NCI-H1417 treated with DMSO at 0.1 percent for 48 hours (cell line): ENCODE data around the gene EHD1.

Experiments used
- DNase-seq: peaks from one replicate; lab custom pipeline; 2025; lab: John Stamatoyannopoulos, UW

Gene EHD1

DNA sequence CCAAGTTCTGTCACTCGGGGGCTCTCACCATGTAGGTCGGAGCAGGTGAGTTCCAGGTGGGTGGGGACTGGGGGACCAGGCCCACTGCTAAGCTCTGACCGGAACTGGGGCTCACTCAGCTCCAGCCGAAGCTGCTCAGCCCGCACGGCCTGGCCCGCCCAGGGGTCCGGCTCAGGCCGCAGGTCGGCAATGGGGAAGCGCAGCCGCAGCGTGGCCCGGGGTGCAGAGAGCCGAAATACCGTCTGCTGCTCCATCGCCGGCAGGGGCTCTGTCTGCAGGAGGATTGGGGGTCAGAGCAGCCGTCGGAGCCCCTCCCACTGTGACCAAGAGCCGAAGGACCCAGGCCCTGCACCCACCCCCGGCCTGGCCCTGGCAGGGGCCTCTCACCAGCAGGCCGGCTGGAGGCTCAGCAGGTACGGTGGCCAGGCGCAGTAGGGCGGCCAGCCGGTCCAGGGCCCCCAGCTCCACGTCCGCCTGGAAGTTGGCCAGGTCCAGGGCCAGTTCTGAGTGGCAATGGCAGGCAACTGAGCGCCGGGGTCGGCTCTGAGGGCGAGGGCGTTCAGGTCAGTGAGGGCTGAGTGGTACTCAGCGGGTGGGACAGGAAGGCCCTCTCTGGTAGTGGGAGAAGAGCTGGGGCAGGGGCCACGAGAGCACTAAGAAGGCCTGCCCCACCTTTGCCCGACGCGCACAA lies 31.4 kb upstream of the EHD1 start:
- DNase-seq, result no peak

DNA sequence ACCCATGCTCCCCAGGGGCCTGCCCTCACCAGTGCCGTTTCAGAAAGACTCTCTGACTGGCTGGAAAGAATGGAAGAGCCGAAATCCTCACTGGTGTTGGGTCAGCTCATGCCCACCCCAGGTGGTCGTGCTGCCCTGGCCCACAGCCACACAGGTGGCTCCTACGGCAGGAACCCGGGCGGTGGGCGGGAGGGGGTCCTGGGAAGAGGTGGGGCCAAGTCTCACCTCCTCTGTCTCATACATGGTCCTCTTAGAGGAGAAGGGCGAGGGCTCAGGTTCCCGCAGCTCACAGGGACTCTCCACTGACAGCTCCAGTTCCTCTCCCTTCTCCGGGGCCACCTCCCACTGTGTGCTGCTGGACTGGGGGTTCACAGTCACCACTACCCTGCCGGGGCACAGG lies 30.3 kb upstream of the EHD1 start:
- DNase-seq, result no peak

DNA sequence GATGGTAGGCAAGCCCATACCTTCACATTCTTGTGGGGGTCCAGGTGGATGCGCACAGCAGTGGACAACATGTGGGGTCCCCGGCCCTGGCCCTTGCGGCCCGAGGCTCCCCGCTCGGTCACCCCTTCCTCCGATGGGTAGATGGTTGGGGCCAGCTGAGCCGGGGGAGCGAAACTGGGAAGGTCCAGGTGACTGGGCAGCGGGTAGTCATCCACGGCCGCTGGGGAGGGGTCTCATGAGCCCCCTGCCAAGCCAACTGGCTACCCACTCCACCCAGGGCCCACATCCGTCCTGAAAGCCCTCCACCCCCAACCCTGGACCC lies 27.9 kb upstream of the EHD1 start:
- DNase-seq, result no peak

DNA sequence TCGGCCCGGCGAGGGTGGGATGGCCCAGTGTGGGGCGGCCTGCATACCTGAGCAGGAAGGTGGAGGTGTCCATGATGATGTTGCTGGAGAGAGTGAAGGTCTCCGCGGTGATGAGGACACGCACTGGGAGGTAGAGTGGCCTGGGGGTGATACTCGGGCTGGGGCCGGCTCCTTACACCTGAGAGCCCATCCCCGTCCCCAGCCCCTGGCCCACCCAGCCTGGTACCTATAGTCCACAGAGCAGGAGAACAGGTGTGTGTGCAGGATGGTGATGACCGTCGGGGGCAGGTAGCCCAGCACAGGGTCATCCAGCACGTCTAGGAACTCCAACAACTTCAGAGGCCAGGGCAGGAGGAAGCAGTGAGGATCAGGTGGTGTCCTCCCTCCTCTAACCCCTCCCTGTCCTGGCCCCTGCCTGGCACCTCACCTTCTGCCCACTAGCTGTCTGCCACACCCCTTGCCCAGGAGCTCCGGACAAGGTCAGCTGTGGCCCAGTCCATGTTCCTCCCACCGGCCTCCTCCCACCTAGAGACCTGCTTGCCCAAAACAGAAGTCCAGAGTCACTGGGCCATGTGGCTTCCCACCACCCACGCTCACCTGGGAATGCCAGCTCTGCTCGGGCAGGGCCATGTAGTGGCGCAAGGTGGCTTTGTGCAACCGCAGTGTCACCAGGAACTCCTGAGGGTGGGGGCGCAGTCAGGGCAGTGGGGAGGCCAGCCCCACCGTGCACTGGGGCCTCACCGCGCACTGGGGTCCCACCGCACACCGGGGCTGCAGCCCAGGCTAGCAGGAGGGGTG lies 27.3 kb upstream of the EHD1 start:
- DNase-seq, result no peak

GRCh38 chr11:64903291-64903833 lies 24.9 kb upstream of the EHD1 start:
- no peak for DNase-seq

DNA sequence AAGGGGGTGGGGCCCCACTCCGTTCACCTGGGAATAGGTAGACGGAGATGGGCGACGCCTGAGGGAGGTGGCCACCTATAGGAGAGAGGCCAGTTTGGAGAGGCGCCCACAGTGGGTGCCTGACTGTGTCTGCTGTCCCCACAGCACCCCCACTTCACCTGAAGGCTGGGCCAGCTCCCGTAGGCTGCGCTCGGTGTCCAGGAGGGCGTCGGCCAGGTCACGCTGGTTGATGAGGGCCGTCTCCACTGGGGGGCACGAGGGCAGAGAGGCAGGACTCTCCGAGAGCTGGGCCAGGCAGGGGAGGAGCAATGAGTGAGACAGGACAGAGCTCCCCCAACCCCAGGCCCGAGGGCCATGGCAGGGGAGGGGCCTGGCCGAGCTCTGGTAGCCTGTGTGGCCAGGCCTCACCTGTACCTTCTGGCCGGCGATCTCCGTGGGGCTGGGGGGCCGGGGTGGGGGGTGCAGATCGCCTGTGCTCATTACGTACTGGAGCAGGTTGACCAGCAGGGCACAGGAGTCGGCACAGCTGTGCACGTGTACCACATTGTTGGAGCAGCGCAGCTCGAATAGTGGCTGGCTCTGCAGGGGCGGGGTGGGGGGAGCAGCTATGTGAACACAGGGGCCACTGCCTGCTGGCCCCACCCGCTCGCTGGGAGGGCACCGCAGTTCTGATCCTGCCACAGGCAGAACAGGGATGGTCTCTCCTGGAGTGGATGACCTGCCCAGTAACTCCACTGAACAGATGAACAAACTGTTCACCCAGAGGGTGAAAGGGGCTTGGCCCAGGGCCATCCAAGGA lies 23.9 kb upstream of the EHD1 start:
- no peak for DNase-seq

DNA sequence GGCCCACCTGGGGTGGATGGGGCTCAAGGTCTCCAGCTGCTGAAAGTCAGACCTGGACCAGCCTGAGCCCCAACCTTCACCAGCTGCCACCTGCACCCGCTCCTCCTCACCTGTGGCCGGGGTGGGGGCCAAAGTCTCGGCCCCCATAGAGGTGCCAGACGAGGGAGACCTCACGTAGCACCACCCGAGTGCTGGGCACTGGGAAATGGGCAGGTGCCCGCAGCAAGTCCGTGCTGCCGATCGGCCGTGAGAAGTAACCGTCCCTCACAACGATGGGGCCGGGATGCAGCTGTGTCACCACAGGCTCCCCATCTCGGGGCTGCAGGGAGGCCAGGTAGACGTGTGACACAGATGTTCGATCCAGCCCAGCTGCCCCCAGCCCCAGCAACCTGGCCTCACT lies 22.4 kb upstream of the EHD1 start:
- DNase-seq, result no peak

GRCh38 chr11:64900263-64900678 lies 21.9 kb upstream of the EHD1 start:
- DNase-seq, result no peak

DNA sequence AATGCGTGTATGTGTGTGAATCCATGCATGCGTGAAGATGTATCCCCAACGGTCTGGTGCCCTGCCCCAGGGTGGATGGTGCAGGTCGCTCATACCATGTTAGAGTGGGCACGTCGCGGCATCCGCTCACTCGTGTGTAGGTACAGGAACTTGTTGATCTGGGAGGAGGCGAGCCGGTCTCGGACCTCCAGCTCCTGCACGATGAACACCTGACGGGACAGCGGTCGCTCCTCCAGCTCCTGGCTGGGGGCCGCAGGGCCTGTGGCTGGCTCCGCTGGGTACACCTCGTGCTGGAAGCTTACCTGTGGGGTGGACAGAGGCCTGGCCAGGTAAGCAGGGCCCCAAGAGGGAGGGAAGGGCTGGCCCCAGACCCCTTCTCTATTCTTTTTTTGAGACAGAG lies 20.1 kb upstream of the EHD1 start:
- DNase-seq, result no peak

DNA sequence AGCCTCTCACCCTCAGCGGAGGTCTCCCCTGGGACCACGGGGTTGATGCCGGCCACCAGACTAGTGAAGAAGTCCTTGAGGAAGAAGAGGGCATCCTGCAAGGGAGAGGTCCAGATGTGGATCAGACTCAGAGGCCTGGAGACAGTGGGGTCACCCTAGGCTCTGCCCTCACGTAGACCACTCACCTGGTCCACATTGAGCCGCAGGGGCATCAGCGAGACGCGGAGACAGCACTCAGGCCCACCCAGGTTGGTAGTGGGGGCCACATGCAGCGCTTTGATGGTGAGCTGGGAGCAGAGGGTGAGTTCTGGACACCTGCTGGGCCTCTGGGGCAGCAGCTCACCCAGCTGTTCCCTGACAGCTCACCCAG lies 19.6 kb upstream of the EHD1 start:
- no peak for DNase-seq

GRCh38 chr11:64897381-64898075 lies 19.1 kb upstream of the EHD1 start:
- no peak for DNase-seq

- DNase-seq, result no peak
Observed at GRCh38 chr11:64896448-64897022, 18.1 kb upstream of the EHD1 start.

DNA sequence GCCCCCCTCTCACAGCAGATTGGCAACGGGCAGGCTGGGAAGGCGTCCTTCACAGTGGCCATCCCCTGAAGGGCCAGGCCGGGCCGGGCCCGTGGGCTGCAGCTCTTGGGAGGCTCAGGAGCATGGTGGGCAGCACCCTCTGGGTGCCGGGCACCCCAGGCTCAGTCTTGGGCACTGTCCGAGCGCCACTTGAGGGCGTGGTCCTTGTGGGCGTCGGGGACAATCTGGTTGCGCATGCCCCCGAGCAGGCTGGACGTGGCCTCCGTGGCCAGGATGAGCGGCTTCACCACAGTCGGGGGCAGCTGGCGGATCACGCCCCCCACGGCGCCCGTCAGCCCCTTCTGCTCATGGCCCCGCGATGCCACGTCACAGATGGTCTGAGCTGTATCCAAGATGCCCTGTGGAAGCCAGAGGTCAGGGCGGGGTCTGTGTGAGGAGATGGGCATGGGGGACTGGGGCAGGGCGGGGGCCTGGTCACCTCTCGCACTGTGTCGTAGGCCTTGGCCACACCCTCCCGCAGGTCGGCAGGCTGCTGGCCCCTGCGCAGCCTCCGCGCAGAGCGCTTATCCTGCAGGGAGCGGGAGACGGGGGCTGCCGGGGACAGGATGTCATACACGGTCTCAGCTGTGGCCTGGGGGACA lies 16.5 kb upstream of the EHD1 start:
- no peak for DNase-seq

- no peak for DNase-seq
Observed at GRCh38 chr11:64894070-64894811, 15.8 kb upstream of the EHD1 start.

- no peak for DNase-seq
Observed at GRCh38 chr11:64893194-64894069, 15.0 kb upstream of the EHD1 start.

- no peak for DNase-seq
Observed at GRCh38 chr11:64892838-64893193, 14.4 kb upstream of the EHD1 start.

GRCh38 chr11:64892411-64892831 lies 14.0 kb upstream of the EHD1 start:
- no peak for DNase-seq

GRCh38 chr11:64891880-64892279 lies 13.5 kb upstream of the EHD1 start:
- DNase-seq, result no peak

DNA sequence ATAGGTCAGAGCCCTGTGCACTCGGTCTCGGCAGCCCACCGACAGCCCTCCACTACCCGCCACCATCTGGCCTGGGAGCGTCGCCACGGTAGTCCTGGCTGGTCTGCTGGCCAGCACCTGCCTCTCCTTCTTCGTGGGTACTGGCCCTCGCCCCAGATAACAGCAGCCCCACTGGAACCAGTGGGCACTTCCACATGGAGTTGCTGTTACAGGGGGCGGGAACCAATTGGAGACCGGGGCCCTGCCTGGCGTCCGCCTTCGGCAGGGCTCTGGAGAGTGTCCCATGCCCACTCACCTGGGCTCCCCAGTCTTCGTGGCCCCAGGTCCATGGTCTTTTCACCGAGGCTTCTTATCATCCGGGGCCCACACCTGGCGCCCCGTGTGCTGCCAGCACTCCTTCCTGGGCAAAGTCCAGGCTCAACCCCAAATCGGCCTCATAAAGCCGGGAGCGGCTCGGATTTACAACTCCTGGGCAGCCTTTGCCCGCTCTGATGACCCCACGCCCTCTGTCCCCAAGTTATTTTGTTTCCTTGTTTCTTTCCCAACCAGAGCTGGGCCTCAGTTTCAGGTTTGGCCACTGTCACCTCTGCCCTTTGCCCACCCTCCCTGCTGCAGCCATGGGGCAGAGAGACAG lies 12.9 kb upstream of the EHD1 start:
- DNase-seq, result no peak
